Measurements from ENCODE around the gene FILIP1.

- TF ChIP-seq POLR2AphosphoS5 (IDR thresholded peaks at IDR 0.05) (no peak), CTCF (IDR thresholded peaks at IDR 0.05) (no peak), POLR2A (IDR thresholded peaks at IDR 0.05) (no peak)
Observed at GRCh38 chr6:75370011-75370410, 123.6 kb downstream of the FILIP1 start.
